NB4 (cell line): ENCODE results near the gene CNGB1.
"Not testable (repeated sequence)": the region's sequence is repeated elsewhere in the genome, so short reads cannot be mapped to it uniquely, and the experiment has no call there.

Source experiments
- DNase-seq: peaks from one replicate; pipeline ENCODE4 v3.0.0; 2010; ENCODE audit warnings: low read depth
- H3K4me3 ChIP-seq: one replicate; pipeline ENCODE4 v1.5.1; 2011; ENCODE audit warnings: mild to moderate bottlenecking, low read depth, low read length, moderate library complexity
- MYC ChIP-seq: IDR thresholded peaks from 2 replicates; pipeline ENCODE4 v1.6.1; 2011; ENCODE audit warnings: low read depth, low read length
- POLR2A ChIP-seq: IDR thresholded peaks from 2 replicates; pipeline ENCODE4 v1.6.1; 2011; ENCODE audit warnings: mild to moderate bottlenecking; ENCODE audit not compliant: insufficient read length; ENCODE audit errors: extremely low read depth
- TF ChIP-seq, protein P1 (sequence below): IDR thresholded peaks from 2 replicates; pipeline ENCODE4 v1.6.1; 2011; ENCODE audit warnings: low read depth, low read length
- TF ChIP-seq, protein P2 (sequence below): IDR thresholded peaks from one replicate; pipeline ENCODE4 v1.5.1; 2012; ENCODE audit warnings: low read depth, low read length

Gene CNGB1

DNA sequence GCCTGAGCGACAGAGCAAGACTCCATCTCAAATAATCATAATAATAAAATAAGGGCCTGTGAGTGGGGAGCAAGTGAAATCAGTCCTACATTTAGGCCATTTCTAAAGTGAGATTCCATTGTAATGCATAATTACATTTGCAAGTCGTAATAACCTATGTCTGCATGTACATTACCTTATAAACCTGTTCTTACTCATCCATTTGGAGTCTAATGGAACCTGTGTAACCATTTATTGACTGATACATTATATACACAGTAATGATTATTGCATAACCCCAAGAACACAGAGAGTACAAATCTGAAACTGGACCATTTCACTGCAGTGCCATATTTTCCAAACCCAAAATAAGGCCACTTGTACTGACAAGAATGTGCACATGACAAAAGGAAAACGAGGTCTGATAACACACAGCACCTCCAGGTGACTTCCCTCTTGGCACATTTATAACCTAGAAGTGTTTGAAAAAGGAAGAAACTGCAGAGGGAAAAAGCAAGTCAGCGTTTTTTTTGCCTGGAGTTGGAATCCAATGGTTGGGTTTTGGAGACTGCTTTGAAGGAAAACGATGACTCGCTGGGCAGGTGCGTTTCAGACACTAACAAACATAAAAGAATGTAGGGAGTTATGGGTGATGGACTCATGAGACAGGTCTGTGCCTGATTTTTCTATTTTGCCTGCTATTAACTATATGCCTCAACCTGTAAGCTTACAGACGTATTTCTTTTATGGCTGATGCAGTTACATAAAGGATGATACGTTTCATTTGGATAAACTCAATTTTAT, 105.0 kb downstream of the CNGB1 start:
- DNase-seq = no peak
- TF ChIP-seq, protein P1, sequence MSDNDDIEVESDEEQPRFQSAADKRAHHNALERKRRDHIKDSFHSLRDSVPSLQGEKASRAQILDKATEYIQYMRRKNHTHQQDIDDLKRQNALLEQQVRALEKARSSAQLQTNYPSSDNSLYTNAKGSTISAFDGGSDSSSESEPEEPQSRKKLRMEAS = no peak
- TF ChIP-seq, protein P2, sequence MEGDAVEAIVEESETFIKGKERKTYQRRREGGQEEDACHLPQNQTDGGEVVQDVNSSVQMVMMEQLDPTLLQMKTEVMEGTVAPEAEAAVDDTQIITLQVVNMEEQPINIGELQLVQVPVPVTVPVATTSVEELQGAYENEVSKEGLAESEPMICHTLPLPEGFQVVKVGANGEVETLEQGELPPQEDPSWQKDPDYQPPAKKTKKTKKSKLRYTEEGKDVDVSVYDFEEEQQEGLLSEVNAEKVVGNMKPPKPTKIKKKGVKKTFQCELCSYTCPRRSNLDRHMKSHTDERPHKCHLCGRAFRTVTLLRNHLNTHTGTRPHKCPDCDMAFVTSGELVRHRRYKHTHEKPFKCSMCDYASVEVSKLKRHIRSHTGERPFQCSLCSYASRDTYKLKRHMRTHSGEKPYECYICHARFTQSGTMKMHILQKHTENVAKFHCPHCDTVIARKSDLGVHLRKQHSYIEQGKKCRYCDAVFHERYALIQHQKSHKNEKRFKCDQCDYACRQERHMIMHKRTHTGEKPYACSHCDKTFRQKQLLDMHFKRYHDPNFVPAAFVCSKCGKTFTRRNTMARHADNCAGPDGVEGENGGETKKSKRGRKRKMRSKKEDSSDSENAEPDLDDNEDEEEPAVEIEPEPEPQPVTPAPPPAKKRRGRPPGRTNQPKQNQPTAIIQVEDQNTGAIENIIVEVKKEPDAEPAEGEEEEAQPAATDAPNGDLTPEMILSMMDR = no peak
- TF ChIP-seq MYC (no peak), POLR2A (no peak)
- H3K4me3 ChIP-seq = no peak overlapping the region

DNA sequence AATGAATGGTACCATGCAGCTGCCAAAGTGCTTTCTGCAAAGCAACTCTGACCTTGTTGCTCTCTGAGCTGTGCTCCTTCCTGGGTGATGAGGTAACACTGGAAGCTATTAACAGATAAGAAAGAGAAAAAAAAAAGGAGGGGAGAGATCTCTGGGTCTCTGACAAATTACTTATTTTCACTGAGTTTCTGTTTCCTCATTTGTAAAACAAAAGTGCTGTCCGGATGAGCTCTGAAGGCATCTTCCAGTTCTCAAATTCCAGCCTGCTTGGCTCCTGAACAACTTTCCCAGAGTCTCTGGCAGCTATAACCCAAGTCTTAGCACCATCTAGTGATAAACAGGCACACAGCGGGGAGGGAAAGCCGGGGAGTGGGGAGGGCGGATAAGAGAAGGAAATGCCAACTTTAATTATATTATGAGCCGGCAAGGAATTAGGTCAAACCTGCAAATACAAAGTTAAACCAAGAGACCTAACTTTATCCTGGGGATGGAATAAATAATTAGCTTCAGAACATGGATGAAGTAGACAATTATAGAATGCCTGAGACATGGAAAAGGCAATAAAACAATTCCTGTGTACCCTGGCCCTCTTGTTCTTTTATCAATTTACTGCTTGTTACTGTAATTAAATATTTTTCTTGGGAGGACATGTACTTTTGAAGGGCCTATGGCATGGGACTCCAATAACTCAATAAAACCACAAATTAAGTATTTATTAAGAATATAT, 107.3 kb downstream of the CNGB1 start:
- no peak overlapping the region for H3K4me3 ChIP-seq
- DNase-seq = peak; percentile 68
- TF ChIP-seq POLR2A (no peak), MYC (no peak)
- TF ChIP-seq, protein P2 = peak; percentile 63
- TF ChIP-seq, protein P1 = no peak

DNA sequence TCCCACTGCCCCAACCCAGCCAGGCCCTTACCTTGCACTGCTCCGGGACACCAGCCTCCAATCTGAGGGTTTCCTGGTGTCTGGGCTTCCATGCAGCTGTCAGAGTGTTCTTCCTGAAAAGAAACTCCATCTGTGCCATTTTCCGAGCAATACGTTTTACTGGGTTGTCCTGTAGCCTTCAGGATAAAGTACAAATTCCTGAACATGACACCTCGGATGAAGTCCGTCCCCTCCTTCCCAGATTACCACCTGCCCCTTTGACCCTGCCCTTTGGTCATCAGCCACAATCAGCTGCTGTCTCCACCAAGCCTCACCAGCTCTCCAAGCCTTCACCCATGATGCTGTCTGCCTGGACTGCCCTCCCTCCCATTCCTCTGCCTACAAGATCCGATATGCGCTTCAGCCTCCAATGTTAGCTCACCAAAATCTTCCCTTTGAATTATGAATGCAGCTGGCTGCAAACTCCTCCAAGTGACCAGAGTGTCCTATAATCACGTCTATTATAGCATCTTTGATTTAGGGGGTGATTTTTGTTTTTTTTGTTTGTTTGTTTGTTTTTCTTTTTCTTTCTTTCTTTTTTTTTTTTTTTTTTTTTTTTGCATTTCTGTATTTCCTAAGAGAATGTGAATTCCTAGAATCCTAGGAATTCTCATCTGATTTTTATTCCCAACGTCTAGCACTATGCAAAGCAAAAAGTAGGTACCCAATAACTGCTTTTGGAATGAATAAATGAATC, 108.1 kb downstream of the CNGB1 start:
- H3K4me3 ChIP-seq = no peak overlapping the region
- TF ChIP-seq, protein P1 = no peak
- TF ChIP-seq MYC (no peak), POLR2A (no peak)
- DNase-seq = no peak

DNA sequence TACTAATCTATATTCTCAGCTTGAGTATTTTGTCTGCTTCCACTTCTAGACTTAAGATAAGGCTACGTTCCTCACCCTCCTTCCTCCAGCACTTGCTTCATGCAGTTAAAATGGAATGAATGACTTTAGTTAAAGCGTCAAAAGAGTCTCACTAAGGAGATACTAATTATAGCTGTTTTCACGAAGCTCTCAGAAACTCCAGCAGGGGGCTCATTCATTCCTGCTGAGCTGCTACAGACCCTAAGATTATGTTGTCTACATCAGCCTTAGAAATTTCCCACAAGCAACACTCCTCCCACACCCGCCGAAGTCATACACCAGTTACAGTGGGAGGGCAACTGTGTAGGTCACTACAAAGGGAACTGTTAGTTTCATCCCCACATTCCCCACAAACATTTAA, 111.6 kb downstream of the CNGB1 start:
- no peak for TF ChIP-seq POLR2A
- TF ChIP-seq, protein P2 = peak; percentile 75
- no peak overlapping the region for H3K4me3 ChIP-seq
- peak; percentile 77 for DNase-seq

DNA sequence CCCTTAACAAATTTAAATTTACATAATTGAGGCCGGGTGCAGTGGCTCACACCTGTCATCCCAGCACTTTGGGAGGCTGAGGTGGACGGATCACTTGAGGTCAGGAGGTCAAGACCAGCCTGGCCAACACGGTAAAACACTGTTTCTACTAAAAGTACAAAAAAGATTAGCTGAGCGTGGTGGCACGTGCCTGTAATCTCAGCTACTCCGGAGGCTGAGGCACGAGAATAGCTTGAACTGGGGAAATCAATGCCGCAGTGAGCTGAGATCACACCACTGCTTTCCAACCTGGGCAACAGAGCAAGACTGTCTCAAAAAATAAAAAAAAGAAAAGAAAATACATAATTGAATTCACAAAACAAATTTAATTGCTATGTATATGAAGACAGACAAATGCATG, 112.3 kb downstream of the CNGB1 start:
- no peak overlapping the region for H3K4me3 ChIP-seq
- DNase-seq = no peak
- no peak for TF ChIP-seq POLR2A

DNA sequence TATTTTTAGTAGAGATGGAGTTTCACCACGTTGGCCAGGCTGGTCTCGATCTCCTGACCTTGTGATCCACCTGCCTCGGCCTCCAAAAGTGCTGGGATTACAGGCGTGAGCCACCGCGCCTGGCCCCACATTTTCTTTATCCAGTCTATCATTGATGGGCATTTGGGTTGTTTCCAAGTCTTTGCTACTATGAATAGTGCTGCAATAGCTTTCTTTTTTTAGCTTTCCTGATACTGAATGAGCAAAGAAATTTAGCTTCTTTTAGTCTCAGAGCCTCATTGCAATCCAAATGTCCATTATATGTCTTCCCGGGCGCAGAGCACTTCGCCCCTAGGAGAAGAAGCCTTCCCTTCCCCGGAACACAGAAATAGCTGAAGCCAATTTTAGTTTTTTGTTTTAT, 112.9 kb downstream of the CNGB1 start:
- DNase-seq, H3K4me3 ChIP-seq: not testable (repeated sequence)

DNA sequence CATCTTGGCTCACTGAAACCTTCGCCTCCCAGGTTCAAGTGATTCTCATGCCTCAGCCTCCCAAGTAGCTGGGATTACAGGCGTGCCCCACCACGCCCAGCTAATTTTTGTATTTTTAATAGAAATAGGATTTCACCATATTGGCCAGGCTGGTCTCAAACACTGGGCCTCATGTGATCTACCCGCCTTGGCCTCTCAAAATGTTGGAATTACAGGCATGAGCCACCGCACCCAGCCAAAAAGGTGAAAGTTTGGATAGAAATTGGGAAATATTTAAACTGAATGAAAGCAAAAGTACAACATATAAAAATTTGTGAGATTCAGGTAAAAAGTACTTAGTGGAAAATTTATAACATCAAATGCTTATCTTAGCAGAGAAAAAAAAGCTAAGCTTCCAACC, 115.7 kb downstream of the CNGB1 start:
- no peak for DNase-seq
- no peak for TF ChIP-seq MYC
- TF ChIP-seq, protein P1 = no peak
- no peak for TF ChIP-seq POLR2A
- TF ChIP-seq, protein P2 = no peak
- no peak overlapping the region for H3K4me3 ChIP-seq
